Panc1 (cell line): ENCODE results near the gene SLC30A3. TPM values are rescaled to one million over a fixed set of nuclear protein-coding genes. Genes with fewer than 3 reads are reported as not detected.

Source experiments
- ATAC-seq: fragments of 200-7000 bp; cut with Tn5 transposase; 2 replicates; pipeline ENCODE4 v1.9.1; 2020; ENCODE audit warnings: mild to moderate bottlenecking, moderate library complexity
- BruUV-seq: library from RNA; stranded (reverse); fragments of 400-500 nt; replicated peaks from 2 replicates; lab custom pipeline; 2021; lab: Mats Ljungman, UMichigan
- CTCF ChIA-PET: fragments of 300-600 bp; sonication (Branson Sonifier 250); formaldehyde crosslinking; loops from one replicate; lab custom pipeline; 2022; ENCODE audit warnings: antibody characterized with exemption; lab: Charles Lee
- POLR2A ChIA-PET: fragments of 300-600 bp; sonication (Branson Sonifier 250); formaldehyde crosslinking; loops from one replicate; lab custom pipeline; 2022; ENCODE audit warnings: antibody characterized with exemption; lab: Charles Lee
- DNase-seq: peaks from one replicate; pipeline ENCODE4 v3.0.0-alpha.2; 2010; ENCODE audit warnings: low read depth, low spot score
- H3K27ac ChIP-seq: 2 replicates; pipeline ENCODE4 v1.5.1; 2011; ENCODE audit warnings: mild to moderate bottlenecking, low read length, inconsistent platforms
- H3K27me3 ChIP-seq: fragments of 200-500 bp; sonication (Bioruptor generic); 2 replicates; pipeline ENCODE4 v1.6.0; 2014; ENCODE audit warnings: low read length, inconsistent platforms; ENCODE audit not compliant: control insufficient read depth, insufficient read depth
- H3K36me3 ChIP-seq: fragments of 200-500 bp; sonication (Bioruptor generic); 2 replicates; pipeline ENCODE4 v1.5.1; 2014; ENCODE audit warnings: inconsistent platforms, mild to moderate bottlenecking, low read length, moderate library complexity; ENCODE audit not compliant: control insufficient read depth, insufficient read depth
- H3K4me1 ChIP-seq: 2 replicates; pipeline ENCODE4 v1.5.1; 2011; ENCODE audit warnings: inconsistent platforms, mild to moderate bottlenecking, low read length, moderate library complexity; ENCODE audit not compliant: control insufficient read depth, insufficient read depth
- H3K4me3 ChIP-seq, 2 experiments: 2 replicates each; pipeline ENCODE4 v1.5.1; 2011 to 2012; ENCODE audit warnings: low read depth in 2 of 2, low read length in 2 of 2, mild to moderate bottlenecking in 2 of 2, inconsistent platforms in 1 of 2, moderate library complexity in 1 of 2
- H3K9me3 ChIP-seq: fragments of 200-500 bp; sonication (Bioruptor generic); 2 replicates; pipeline ENCODE4 v1.5.1; 2014; ENCODE audit warnings: low read depth, mild to moderate bottlenecking, inconsistent platforms, low read length, moderate library complexity; ENCODE audit not compliant: control insufficient read depth, insufficient read depth
- CTCF ChIP-seq: fragments of 450-650 bp; IDR thresholded peaks from 2 replicates; pipeline ENCODE4 v1.5.1; 2017; ENCODE audit warnings: mild to moderate bottlenecking
- POLR2AphosphoS5 ChIP-seq: IDR thresholded peaks from 2 replicates; pipeline ENCODE4 v1.6.1; 2012; ENCODE audit warnings: mild to moderate bottlenecking, low read depth, low read length, moderate library complexity
- REST ChIP-seq, 2 experiments: IDR thresholded peaks; 2 replicates each; pipeline ENCODE4 v1.6.1; 2011 to 2012; ENCODE audit warnings: low read depth in 2 of 2, control low read depth in 1 of 2, low read length in 1 of 2, mild to moderate bottlenecking in 1 of 2, moderate library complexity in 1 of 2; ENCODE audit not compliant: insufficient read depth in 1 of 2
- SIN3A ChIP-seq: IDR thresholded peaks from 2 replicates; pipeline ENCODE4 v1.6.1; 2012; ENCODE audit warnings: low read depth, mild to moderate bottlenecking, low read length, moderate library complexity, borderline replicate concordance; ENCODE audit not compliant: insufficient read depth
- TCF7L2 ChIP-seq: IDR thresholded peaks from 2 replicates; pipeline ENCODE4 v1.6.1; 2011; ENCODE audit warnings: mild to moderate bottlenecking, low read depth, low read length, inconsistent platforms
- in situ Hi-C: cut with HindIII; loops from 2 replicates; pipeline ENCODE4 v1.10.0; 2016; ENCODE audit warnings: low sequenced_read_pairs, low pct_unique_long_range_greater_than_20kb
- intact Hi-C: fragments of 100-400 bp; cut with micrococcal nuclease; formaldehyde crosslinking; loops from one replicate; pipeline ENCODE4 v1.10.0; 2022; ENCODE audit not compliant: unreplicated experiment
- total RNA-seq: library from RNA; stranded (reverse); gene quantifications from one replicate; pipeline ENCODE4 v1.2.1, GENCODE V29; 2021; ENCODE audit not compliant: unreplicated experiment

The SLC30A3 gene
- total RNA-seq, 1 experiment from 2014 or later: 0.59 TPM

- no TSS peak for BruUV-seq
- ATAC-seq (no peak), DNase-seq (no peak)
- Histone ChIP-seq H3K9me3 (no peaks in the 10 kb centered on the region), H3K27me3 (no peaks in the 10 kb centered on the region), H3K4me1 (no peaks in the 10 kb centered on the region), H3K4me3 (no peak overlapping the region), H3K27ac (no peak overlapping the region), H3K36me3 (no peaks in the 10 kb centered on the region)
- intact Hi-C loops (no loop called here), in situ Hi-C loops (no loop called here)
- TF ChIP-seq POLR2AphosphoS5 (no peak), REST (IDR thresholded peaks at IDR 0.05; ENCODE audit: insufficient read depth in 1 of 2, low read depth in 2 of 2, low read length in 1 of 2) (no peak), TCF7L2 (no peak)
- ChIA-PET CTCF (no interaction called here), POLR2A (no interaction called here)
Observed at GRCh38 chr2:27306573-27307286, 43.9 kb upstream of the SLC30A3 start.

- no TSS peak for BruUV-seq
- TF ChIP-seq POLR2AphosphoS5 (no peak), TCF7L2 (no peak), SIN3A (no peak), CTCF (no peak), REST (IDR thresholded peaks at IDR 0.05; ENCODE audit: insufficient read depth in 1 of 2, low read depth in 2 of 2, low read length in 1 of 2) (no peak)
- ChIA-PET CTCF (no interaction called here), POLR2A (no interaction called here)
- no peak for DNase-seq
- no peak overlapping the region for H3K4me3 ChIP-seq
- H3K4me1 ChIP-seq: no peaks in the 10 kb centered on the region
- H3K27ac ChIP-seq: no peak overlapping the region
- no peaks in the 10 kb centered on the region for H3K9me3 ChIP-seq
- in situ Hi-C loops (no loop called here), intact Hi-C loops (no loop called here)
- H3K27me3 ChIP-seq: no peaks in the 10 kb centered on the region
- no peak for ATAC-seq
- no peaks in the 10 kb centered on the region for H3K36me3 ChIP-seq
Observed at GRCh38 chr2:27306136-27306535, 43.3 kb upstream of the SLC30A3 start.
